ENCODE results near the gene MTMR1.

MTMR1 gene

GRCh38 chrX:150771116-150771515 lies 77.9 kb downstream of the MTMR1 start:
- Histone ChIP-seq H3K4me1 (no peaks in the 10 kb centered on the region), H3K4me2 (ENCODE audit: low read length) (no peak overlapping the region)

GRCh38 chrX:150772150-150772970 lies 79.2 kb downstream of the MTMR1 start:
- Histone ChIP-seq H3K27ac (no peak overlapping the region), H3K27me3 (ENCODE audit: control insufficient read depth, insufficient read depth, low read length) (no peaks in the 10 kb centered on the region), H2AFZ (no peak overlapping the region), H3K4me2 (ENCODE audit: low read length) (no peak overlapping the region), H3K4me3 (ENCODE audit: low read depth, low read length) (no peak overlapping the region), H3K36me3 (ENCODE audit: control insufficient read depth, insufficient read depth, low read length) (no peaks in the 10 kb centered on the region), H3K79me2 (no peaks in the 10 kb centered on the region), H3K9me3 (ENCODE audit: control insufficient read depth, low read length) (no peaks in the 10 kb centered on the region), H3K9ac (no peak overlapping the region), H3K4me1 (no peaks in the 10 kb centered on the region)
- peak; percentile 71 for TF ChIP-seq CTCF (IDR thresholded peaks at IDR 0.05)

More at GRCh38 chrX:150771116-150771515, 77.9 kb downstream of the MTMR1 start:
- Histone ChIP-seq H3K9ac (no peak overlapping the region), H3K36me3 (ENCODE audit: control insufficient read depth, insufficient read depth, low read length) (no peaks in the 10 kb centered on the region), H3K27me3 (ENCODE audit: control insufficient read depth, insufficient read depth, low read length) (no peaks in the 10 kb centered on the region), H3K27ac (no peak overlapping the region), H3K79me2 (no peaks in the 10 kb centered on the region), H2AFZ (no peak overlapping the region), H3K4me3 (ENCODE audit: low read depth, low read length) (no peak overlapping the region), H3K9me3 (ENCODE audit: control insufficient read depth, low read length) (no peaks in the 10 kb centered on the region)
- no peak for TF ChIP-seq CTCF (IDR thresholded peaks at IDR 0.05)

- no peaks in the 10 kb centered on the region for H3K4me1 ChIP-seq
- no peak for TF ChIP-seq CTCF (IDR thresholded peaks at IDR 0.05)
- no peaks in the 10 kb centered on the region for H3K79me2 ChIP-seq
- H3K9ac ChIP-seq = no peak overlapping the region
- no peak overlapping the region for H3K27ac ChIP-seq
- no peaks in the 10 kb centered on the region for H3K36me3 ChIP-seq (ENCODE audit: control insufficient read depth, insufficient read depth, low read length)
- H3K4me3 ChIP-seq (ENCODE audit: low read depth, low read length) = no peak overlapping the region
- H3K27me3 ChIP-seq (ENCODE audit: control insufficient read depth, insufficient read depth, low read length) = no peaks in the 10 kb centered on the region
- no peak overlapping the region for H2AFZ ChIP-seq
- H3K4me2 ChIP-seq (ENCODE audit: low read length) = no peak overlapping the region
- H3K9me3 ChIP-seq (ENCODE audit: control insufficient read depth, low read length) = no peaks in the 10 kb centered on the region
Measured at GRCh38 chrX:150773117-150773516, 79.9 kb downstream of the MTMR1 start.

GRCh38 chrX:150773634-150774033 lies 80.4 kb downstream of the MTMR1 start:
- Histone ChIP-seq H3K4me2 (ENCODE audit: low read length) (no peak overlapping the region), H3K27me3 (ENCODE audit: control insufficient read depth, insufficient read depth, low read length) (no peaks in the 10 kb centered on the region), H3K4me3 (ENCODE audit: low read depth, low read length) (no peak overlapping the region), H2AFZ (no peak overlapping the region), H3K27ac (no peak overlapping the region), H3K36me3 (ENCODE audit: control insufficient read depth, insufficient read depth, low read length) (no peaks in the 10 kb centered on the region), H3K9me3 (ENCODE audit: control insufficient read depth, low read length) (no peaks in the 10 kb centered on the region), H3K4me1 (no peaks in the 10 kb centered on the region), H3K79me2 (no peaks in the 10 kb centered on the region), H3K9ac (no peak overlapping the region)
- no peak for TF ChIP-seq CTCF (IDR thresholded peaks at IDR 0.05)
